MCF 10A (cell line): ENCODE results near the gene RALGAPA1. TPM values are rescaled to one million over a fixed set of nuclear protein-coding genes. Genes with fewer than 3 reads are reported as not detected.
"Not testable (repeated sequence)": the region's sequence is repeated elsewhere in the genome, so short reads cannot be mapped to it uniquely, and the experiment has no call there.

Source experiments
- BruUV-seq: library from RNA; stranded (reverse); fragments of 400-500 nt; replicated peaks from 2 replicates; lab custom pipeline; 2021; lab: Mats Ljungman, UMichigan
- CTCF ChIA-PET: fragments of 300-600 bp; sonication (Branson Sonifier 250); formaldehyde crosslinking; extraction: SDS; loops from one replicate; lab custom pipeline; 2021; ENCODE audit warnings: antibody characterized with exemption, inconsistent platforms; lab: Yijun Ruan, JAX
- POLR2A ChIA-PET: fragments of 300-600, 350-650 bp; sonication (Branson Sonifier 250); formaldehyde crosslinking; extraction: SDS; loops from one replicate; lab custom pipeline; 2020; ENCODE audit warnings: antibody characterized with exemption, inconsistent platforms; lab: Yijun Ruan, JAX
- DNase-seq: peaks from one replicate; pipeline ENCODE4 v3.0.0-alpha.2; 2018; ENCODE audit not compliant: unreplicated experiment
- H3K27ac Mint-ChIP-seq: one replicate; pipeline ENCODE4 v1.8.0; 2022; ENCODE audit warnings: mild to moderate bottlenecking, low read depth, mixed read lengths; ENCODE audit not compliant: unreplicated experiment
- H3K27me3 Mint-ChIP-seq: one replicate; pipeline ENCODE4 v1.8.0; 2022; ENCODE audit warnings: mixed read lengths; ENCODE audit not compliant: insufficient read depth, unreplicated experiment
- H3K36me3 Mint-ChIP-seq: one replicate; pipeline ENCODE4 v1.8.0; 2022; ENCODE audit warnings: mild to moderate bottlenecking, moderate library complexity, mixed read lengths; ENCODE audit not compliant: insufficient read depth, unreplicated experiment
- H3K4me1 Mint-ChIP-seq: one replicate; pipeline ENCODE4 v1.8.0; 2022; ENCODE audit warnings: mixed read lengths; ENCODE audit not compliant: insufficient read depth, unreplicated experiment
- H3K4me3 Mint-ChIP-seq: one replicate; pipeline ENCODE4 v1.8.0; 2022; ENCODE audit warnings: mild to moderate bottlenecking, moderate library complexity, mixed read lengths; ENCODE audit not compliant: unreplicated experiment
- H3K9me3 Mint-ChIP-seq: one replicate; pipeline ENCODE4 v1.8.0; 2022; ENCODE audit warnings: mixed read lengths; ENCODE audit not compliant: unreplicated experiment
- intact Hi-C: fragments of 100-400 bp; cut with micrococcal nuclease; formaldehyde crosslinking; loops from 2 replicates; pipeline ENCODE4 v1.14.1; 2022
- total RNA-seq: library from RNA; stranded (reverse); gene quantifications from 2 replicates; pipeline ENCODE4 v1.2.3, GENCODE V29; 2022
- TF ChIP-seq, protein P1 (sequence below): fragments of 200-600 bp; IDR thresholded peaks from one replicate; pipeline ENCODE4 v1.8.0; 2022; ENCODE audit warnings: antibody characterized with exemption, mild to moderate bottlenecking; ENCODE audit not compliant: unreplicated experiment

RALGAPA1 gene
- total RNA-seq, 1 experiment from 2014 or later = 52.3 TPM

DNA sequence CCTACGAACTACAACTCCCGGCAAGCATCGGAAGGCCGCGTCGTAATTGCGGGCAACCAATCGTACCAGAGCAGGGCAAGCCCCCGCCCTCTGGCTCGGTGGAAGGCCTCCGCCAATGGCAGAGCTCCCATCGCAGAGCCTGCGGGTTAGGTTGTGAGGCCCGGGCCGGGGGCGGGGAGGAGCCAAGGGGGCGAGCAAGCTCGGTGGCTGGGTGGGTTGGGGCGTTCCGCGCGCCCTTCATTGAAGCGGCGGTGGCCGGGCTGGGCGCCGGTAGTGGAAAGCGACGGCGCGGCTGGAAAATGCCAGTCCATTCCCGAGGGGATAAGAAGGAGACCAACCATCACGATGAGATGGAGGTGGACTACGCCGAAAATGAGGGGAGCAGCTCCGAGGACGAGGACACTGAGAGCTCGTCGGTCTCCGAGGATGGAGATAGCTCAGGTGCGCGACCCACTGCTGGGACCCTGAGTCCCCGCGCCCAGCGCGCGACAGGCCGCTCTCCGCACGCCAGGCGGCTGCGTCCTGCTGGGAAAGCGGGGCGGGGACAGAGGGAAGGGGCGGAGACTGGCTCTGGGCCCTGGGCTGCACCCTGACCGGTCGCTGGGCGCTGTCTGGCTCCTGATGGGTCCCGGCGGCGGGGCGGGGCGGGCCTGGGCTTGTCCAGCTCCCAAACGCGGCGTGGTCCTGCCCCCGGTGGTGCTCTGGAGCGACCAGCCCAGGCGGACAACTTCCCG, 17.3 kb upstream of the RALGAPA1 start, which contains the start of gene BRMS1L:
Gene BRMS1L (plus strand): TSS at position 121 of the 734 bp plus-strand sequence. CDS start 179 bp downstream, at position 300.
- Mint-ChIP-seq H3K9me3 (no peaks in the 10 kb centered on the region), H3K4me1 (peaks cover 29% of the 10 kb centered on the region)
- CTCF ChIA-PET = interaction anchor here (0.5 to 2.1 kb wide), 4 partner anchors 9 to 1501 kb away, joined by 3 to 14 read pairs (median 6); no protein-coding TSS in a partner anchor

DNA sequence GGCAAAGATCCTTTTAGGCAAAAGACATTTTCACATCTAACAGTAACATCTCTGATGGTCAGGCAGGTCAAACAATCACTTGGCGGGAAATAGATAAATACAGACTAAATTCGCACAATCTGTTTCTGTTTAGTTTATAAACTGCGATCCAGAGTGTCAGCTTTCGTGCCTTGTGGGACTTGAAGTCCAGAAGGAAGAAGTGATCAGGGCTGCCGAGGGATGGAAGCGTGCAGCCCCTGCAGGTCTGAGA, 16.8 kb upstream of the RALGAPA1 start:
- intact Hi-C loops = loop anchor here (5.0 kb wide), 1 partner anchor 51 kb away; no protein-coding TSS in a partner anchor
- H3K4me3 Mint-ChIP-seq = peak overlapping the region; percentile 85
- no peak for DNase-seq
- H3K36me3 Mint-ChIP-seq = no peaks in the 10 kb centered on the region
- peak overlapping the region; percentile 66 for H3K27ac Mint-ChIP-seq
- TF ChIP-seq, protein P1, sequence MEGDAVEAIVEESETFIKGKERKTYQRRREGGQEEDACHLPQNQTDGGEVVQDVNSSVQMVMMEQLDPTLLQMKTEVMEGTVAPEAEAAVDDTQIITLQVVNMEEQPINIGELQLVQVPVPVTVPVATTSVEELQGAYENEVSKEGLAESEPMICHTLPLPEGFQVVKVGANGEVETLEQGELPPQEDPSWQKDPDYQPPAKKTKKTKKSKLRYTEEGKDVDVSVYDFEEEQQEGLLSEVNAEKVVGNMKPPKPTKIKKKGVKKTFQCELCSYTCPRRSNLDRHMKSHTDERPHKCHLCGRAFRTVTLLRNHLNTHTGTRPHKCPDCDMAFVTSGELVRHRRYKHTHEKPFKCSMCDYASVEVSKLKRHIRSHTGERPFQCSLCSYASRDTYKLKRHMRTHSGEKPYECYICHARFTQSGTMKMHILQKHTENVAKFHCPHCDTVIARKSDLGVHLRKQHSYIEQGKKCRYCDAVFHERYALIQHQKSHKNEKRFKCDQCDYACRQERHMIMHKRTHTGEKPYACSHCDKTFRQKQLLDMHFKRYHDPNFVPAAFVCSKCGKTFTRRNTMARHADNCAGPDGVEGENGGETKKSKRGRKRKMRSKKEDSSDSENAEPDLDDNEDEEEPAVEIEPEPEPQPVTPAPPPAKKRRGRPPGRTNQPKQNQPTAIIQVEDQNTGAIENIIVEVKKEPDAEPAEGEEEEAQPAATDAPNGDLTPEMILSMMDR = no peak
- H3K9me3 Mint-ChIP-seq = no peaks in the 10 kb centered on the region
- H3K4me1 Mint-ChIP-seq = peaks cover 34% of the 10 kb centered on the region
- ChIA-PET POLR2A (interaction anchor here (0.6 to 3.5 kb wide), 17 partner anchors 9 to 1342 kb away, joined by 3 to 28 read pairs (median 3); partner anchors contain the start of genes MBIP, PSMA6 and RALGAPA1), CTCF (interaction anchor here (0.5 to 2.1 kb wide), 3 partner anchors 9 to 1500 kb away, joined by 4 to 14 read pairs (median 9); no protein-coding TSS in a partner anchor)
- no TSS peak for BruUV-seq
- no peaks in the 10 kb centered on the region for H3K27me3 Mint-ChIP-seq

More for the DNA sequence above, 17.3 kb upstream of the RALGAPA1 start, which contains the start of gene BRMS1L:
- POLR2A ChIA-PET = interaction anchor here (0.6 to 3.5 kb wide), 24 partner anchors 9 to 1341 kb away, joined by 3 to 28 read pairs (median 3); partner anchors contain the start of genes MBIP, PSMA6 and RALGAPA1
- no peaks in the 10 kb centered on the region for H3K27me3 Mint-ChIP-seq
- peak; percentile 98 for DNase-seq
- H3K36me3 Mint-ChIP-seq = peaks cover 3% of the 10 kb centered on the region
- TF ChIP-seq, protein P1 = no peak
- H3K4me3 Mint-ChIP-seq = peak within 1 kb of the TSS; percentile 85
- BruUV-seq = TSS peak; percentile 69
- intact Hi-C loops = loop anchor here (5.0 kb wide), 1 partner anchor 51 kb away; no protein-coding TSS in a partner anchor
- H3K27ac Mint-ChIP-seq = peak within 1 kb of the TSS; percentile 66

GRCh38 chr14:35824446-35825165, 15.5 kb upstream of the RALGAPA1 start:
- H3K4me3 Mint-ChIP-seq = peak overlapping the region; percentile 85
- not testable (repeated sequence) for BruUV-seq, H3K27ac Mint-ChIP-seq, H3K27me3 Mint-ChIP-seq, DNase-seq, H3K9me3 Mint-ChIP-seq, H3K36me3 Mint-ChIP-seq
- peaks cover 34% of the 10 kb centered on the region for H3K4me1 Mint-ChIP-seq
- ChIA-PET CTCF (interaction anchor here (1.9 to 2.1 kb wide), 2 partner anchors 8 to 10 kb away, joined by 9 to 14 read pairs; no protein-coding TSS in a partner anchor), POLR2A (interaction anchor here (0.6 to 2.2 kb wide), 3 partner anchors 7 to 133 kb away, joined by 4 to 9 read pairs (median 7); no protein-coding TSS in a partner anchor)
- intact Hi-C loops = loop anchor here (5.0 kb wide), 1 partner anchor 53 kb away; no protein-coding TSS in a partner anchor

DNA sequence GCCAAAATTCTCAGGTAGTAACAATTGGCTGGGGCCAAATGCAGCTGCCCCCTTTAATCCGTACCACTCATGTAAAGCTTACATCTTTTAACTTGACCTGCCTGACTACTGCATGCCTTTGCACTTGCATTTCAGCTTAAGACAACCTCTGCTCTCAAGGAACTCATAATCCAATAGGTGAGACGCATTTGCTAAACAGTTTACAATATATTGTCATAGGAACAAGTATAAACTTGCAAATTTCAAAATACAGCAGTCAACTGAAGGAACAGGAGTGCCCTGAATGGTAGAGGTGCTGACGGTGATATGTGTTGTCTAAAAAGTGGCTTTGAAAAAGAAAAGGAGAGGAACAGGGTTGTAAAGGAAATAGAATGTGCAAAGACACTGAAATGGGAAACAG, 13.4 kb upstream of the RALGAPA1 start:
- no peaks in the 10 kb centered on the region for H3K9me3 Mint-ChIP-seq
- H3K36me3 Mint-ChIP-seq = no peaks in the 10 kb centered on the region
- BruUV-seq = no TSS peak
- POLR2A ChIA-PET = interaction anchor here (0.7 to 4.6 kb wide), 8 partner anchors 8 to 1052 kb away, joined by 3 to 33 read pairs (median 4); partner anchors contain the start of genes RALGAPA1 and SRP54
- no peak for DNase-seq
- no peak overlapping the region for H3K4me3 Mint-ChIP-seq
- TF ChIP-seq, protein P1 = no peak
- intact Hi-C loops = no loop called here
- CTCF ChIA-PET = interaction anchor here (0.6 to 3.9 kb wide), 15 partner anchors 11 to 1946 kb away, joined by 3 to 29 read pairs (median 3); partner anchors contain the start of gene RALGAPA1
- peak overlapping the region; percentile 22 for H3K27ac Mint-ChIP-seq
- H3K4me1 Mint-ChIP-seq = peaks cover 22% of the 10 kb centered on the region
- no peaks in the 10 kb centered on the region for H3K27me3 Mint-ChIP-seq
